Pulmonary artery endothelial cell (primary cell): ENCODE results near the gene CHKA. TPM values are rescaled to one million over a fixed set of nuclear protein-coding genes. Genes with fewer than 3 reads are reported as not detected.

Experiments
- DNase-seq: peaks from one replicate; pipeline ENCODE4 v3.0.0-alpha.2; 2011; ENCODE audit warnings: low read depth, low spot score
- total RNA-seq: library from RNA; depleted of rRNA; stranded (reverse); fragments of >200 nt; gene quantifications from 2 replicates; pipeline ENCODE4 v1.2.3, GENCODE V29; 2014

CHKA gene
- total RNA-seq, result 9.8 and 10.8 TPM in 2 replicates

GRCh38 chr11:68121067-68121899 lies at the start of gene CHKA:
Gene CHKA (minus strand): TSS chr11:68121388. CDS start chr11:68121177, 211 bp downstream.
- peak; percentile 58 for DNase-seq

- DNase-seq, result no peak
Measured at GRCh38 chr11:68169442-68169841, 48.3 kb upstream of the CHKA start.

GRCh38 chr11:68168694-68169093 lies 47.5 kb upstream of the CHKA start:
- DNase-seq, result no peak

GRCh38 chr11:68167474-68167873 lies 46.3 kb upstream of the CHKA start:
- DNase-seq, result no peak

- no peak for DNase-seq
Measured at GRCh38 chr11:68166969-68167368, 45.8 kb upstream of the CHKA start.

- DNase-seq, result no peak
Measured at GRCh38 chr11:68165601-68166000, 44.4 kb upstream of the CHKA start.

- DNase-seq, result no peak
Measured at GRCh38 chr11:68164437-68164836, 43.2 kb upstream of the CHKA start.

- DNase-seq, result no peak
Measured at GRCh38 chr11:68163691-68164090, 42.5 kb upstream of the CHKA start.

- DNase-seq, result no peak
Measured at GRCh38 chr11:68160100-68160695, 39.0 kb upstream of the CHKA start.

GRCh38 chr11:68159665-68160064 lies 38.5 kb upstream of the CHKA start:
- DNase-seq, result no peak

GRCh38 chr11:68159161-68159560 lies 38.0 kb upstream of the CHKA start:
- no peak for DNase-seq

- no peak for DNase-seq
Measured at GRCh38 chr11:68158580-68158979, 37.4 kb upstream of the CHKA start.

GRCh38 chr11:68153742-68154141 lies 32.6 kb upstream of the CHKA start:
- DNase-seq, result no peak

- DNase-seq, result peak; percentile 75
Measured at GRCh38 chr11:68150037-68150436, 28.8 kb upstream of the CHKA start.

- no peak for DNase-seq
Measured at GRCh38 chr11:68149417-68149816, 28.2 kb upstream of the CHKA start.

GRCh38 chr11:68148879-68149278 lies 27.7 kb upstream of the CHKA start:
- no peak for DNase-seq

- no peak for DNase-seq
Measured at GRCh38 chr11:68148071-68148805, 27.1 kb upstream of the CHKA start.

- DNase-seq, result no peak
Measured at GRCh38 chr11:68146704-68147474, 25.7 kb upstream of the CHKA start.

- no peak for DNase-seq
Measured at GRCh38 chr11:68146010-68146540, 24.9 kb upstream of the CHKA start.

GRCh38 chr11:68145120-68145866 lies 24.1 kb upstream of the CHKA start:
- no peak for DNase-seq

- DNase-seq, result no peak
Measured at GRCh38 chr11:68143310-68143689, 22.1 kb upstream of the CHKA start.
